Adipose tissue (tissue), 3 donors: Measurements from ENCODE around the gene EDC4. TPM values are rescaled to one million over a fixed set of nuclear protein-coding genes. Genes with fewer than 3 reads are reported as not detected.

Experiments
- H3K27ac ChIP-seq: one replicate; pipeline ENCODE4 v1.5.1; 2013; ENCODE audit warnings: low read depth, low read length
- WGBS, 3 donors: extraction: QIAGEN DNeasy Blood & Tissue Kit; methylation state at CpG; one replicate each; pipeline ENCODE4 v1.1.7; 2013; 5-methylcytosine and 5-hydroxymethylcytosine counted together
- polyA plus RNA-seq, 3 donors: library from polyadenylated mRNA; stranded (reverse); fragments of 200-250 nt; gene quantifications; one replicate each; pipeline ENCODE4 v1.2.3, GENCODE V29; 2013
- donor health status: healthy with polysubstance abuse.
- donor health status: Bipolar disorder and iron deficiency.
- donor health status: healthy.

Gene EDC4
- polyA plus RNA-seq, 3 donors: 24.3 to 37.3 (median 33.8) TPM

GRCh38 chr16:67868290-67868689 is 4.6 kb upstream of the EDC4 start:
- H3K27ac ChIP-seq: no peak overlapping the region
- 42 to 95% (median 93%) methylated on average over 6 of the region's 6 CpGs for WGBS, 3 donors

- WGBS, 3 donors: 86 to 89% (median 88%) methylated on average over 7 of the region's 7 CpGs
- H3K27ac ChIP-seq: no peak overlapping the region
Observed at GRCh38 chr16:67869653-67870052, 3.2 kb upstream of the EDC4 start.

- no peak overlapping the region for H3K27ac ChIP-seq
- WGBS, 3 donors: 70 to 79% (median 75%) methylated on average over 3 of the region's 3 CpGs
Observed at GRCh38 chr16:67871256-67871655, 1.6 kb upstream of the EDC4 start.

GRCh38 chr16:67872131-67872630 is 671 bp upstream of the EDC4 start:
- 42 to 62% (median 61%) methylated on average over 2 of the region's 2 CpGs for WGBS, 3 donors
- H3K27ac ChIP-seq: peak overlapping the region; percentile 11

- 8 to 13% (median 13%) methylated on average over 23 of the region's 23 CpGs for WGBS, 3 donors
Observed at GRCh38 chr16:67873435-67874370, 851 bp downstream of the EDC4 start.

GRCh38 chr16:67874372-67874771 is 1.5 kb downstream of the EDC4 start:
- H3K27ac ChIP-seq: no peak overlapping the region
- WGBS, 3 donors: 52 to 84% (median 83%) methylated on average over 3 of the region's 3 CpGs

More at GRCh38 chr16:67873435-67874370, 851 bp downstream of the EDC4 start:
- H3K27ac ChIP-seq: no peak overlapping the region

- H3K27ac ChIP-seq: no peak overlapping the region
- 95 to 97% (median 96%) methylated on average over 11 of the region's 11 CpGs for WGBS, 3 donors
Observed at GRCh38 chr16:67877064-67877463, 4.2 kb downstream of the EDC4 start.

GRCh38 chr16:67878232-67878631 is 5.4 kb downstream of the EDC4 start:
- 84 to 90% (median 89%) methylated on average over 6 of the region's 6 CpGs for WGBS, 3 donors
- H3K27ac ChIP-seq: no peak overlapping the region

- WGBS, 3 donors: 93 to 97% (median 94%) methylated on average over 9 of the region's 9 CpGs
- H3K27ac ChIP-seq: no peak overlapping the region
Observed at GRCh38 chr16:67878846-67879245, 6.0 kb downstream of the EDC4 start.

GRCh38 chr16:67879462-67879861 is 6.6 kb downstream of the EDC4 start:
- 91 to 96% (median 92%) methylated on average over 12 of the region's 12 CpGs for WGBS, 3 donors
- H3K27ac ChIP-seq: no peak overlapping the region

- 73 to 95% (median 92%) methylated on average over 5 of the region's 5 CpGs for WGBS, 3 donors
- no peak overlapping the region for H3K27ac ChIP-seq
Observed at GRCh38 chr16:67879936-67880335, 7.1 kb downstream of the EDC4 start.

GRCh38 chr16:67880584-67880983 is 7.7 kb downstream of the EDC4 start:
- 90 to 94% (median 92%) methylated on average over 13 of the region's 13 CpGs for WGBS, 3 donors

GRCh38 chr16:67881621-67882161 is 8.8 kb downstream of the EDC4 start:
- H3K27ac ChIP-seq: no peak overlapping the region
- WGBS, 3 donors: 89 to 93% (median 92%) methylated on average over 21 of the region's 21 CpGs

More at GRCh38 chr16:67880584-67880983, 7.7 kb downstream of the EDC4 start:
- no peak overlapping the region for H3K27ac ChIP-seq

GRCh38 chr16:67882374-67883145 is 9.7 kb downstream of the EDC4 start:
- 71 to 81% (median 80%) methylated on average over 18 of the region's 18 CpGs for WGBS, 3 donors
- H3K27ac ChIP-seq: no peak overlapping the region

GRCh38 chr16:67883146-67883871 is 10.5 kb downstream of the EDC4 start:
- no peak overlapping the region for H3K27ac ChIP-seq
- WGBS, 3 donors: 74 to 83% (median 78%) methylated on average over 6 of the region's 6 CpGs

- H3K27ac ChIP-seq: no peak overlapping the region
- WGBS, 3 donors: 48 to 62% (median 62%) methylated on average over 11 of the region's 11 CpGs
Observed at GRCh38 chr16:67883872-67884261, 11.0 kb downstream of the EDC4 start.

- H3K27ac ChIP-seq: no peak within 1 kb of the TSS
- WGBS, 3 donors: 48 to 62% (median 49%) methylated on average over 22 of the region's 22 CpGs
Observed at GRCh38 chr16:67884684-67885083, 11.8 kb downstream of the EDC4 start, which contains the start of gene NRN1L. Gene NRN1L, plus strand, starts transcription at chr16:67884885. Its CDS starts 19 bp downstream, at chr16:67884904.

GRCh38 chr16:67885545-67885944 is 12.7 kb downstream of the EDC4 start:
- H3K27ac ChIP-seq: no peak overlapping the region
- WGBS, 3 donors: 92 to 93% (median 93%) methylated on average over 12 of the region's 12 CpGs
